HG03139 (cell line): ENCODE data around the gene AANAT.

Experiments used
- ATAC-seq: cut with Tn5 transposase; IDR thresholded peaks from one replicate; pipeline ENCODE4 v1.9.1; 2021; ENCODE audit not compliant: unreplicated experiment

Gene AANAT

DNA sequence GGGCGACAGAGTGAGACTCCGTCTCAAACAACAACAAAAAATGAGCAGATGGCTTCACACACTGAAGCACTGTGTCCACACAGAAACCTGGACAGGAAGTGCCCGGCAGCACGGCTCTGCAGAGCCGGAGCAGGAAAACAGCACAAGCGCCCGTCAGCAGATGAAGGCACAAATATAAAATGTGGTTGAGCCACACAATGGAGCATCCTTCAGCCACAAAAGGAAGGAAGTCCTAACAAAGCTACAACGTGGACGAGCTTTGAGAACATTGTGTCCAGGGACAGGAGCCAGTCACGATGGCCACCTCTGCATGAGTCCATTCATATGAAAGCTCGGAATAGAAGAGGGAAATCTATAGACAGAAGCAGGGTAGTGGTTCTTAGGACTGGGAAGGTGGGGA is 18.2 kb downstream of the AANAT start:
- ATAC-seq = no peak

DNA sequence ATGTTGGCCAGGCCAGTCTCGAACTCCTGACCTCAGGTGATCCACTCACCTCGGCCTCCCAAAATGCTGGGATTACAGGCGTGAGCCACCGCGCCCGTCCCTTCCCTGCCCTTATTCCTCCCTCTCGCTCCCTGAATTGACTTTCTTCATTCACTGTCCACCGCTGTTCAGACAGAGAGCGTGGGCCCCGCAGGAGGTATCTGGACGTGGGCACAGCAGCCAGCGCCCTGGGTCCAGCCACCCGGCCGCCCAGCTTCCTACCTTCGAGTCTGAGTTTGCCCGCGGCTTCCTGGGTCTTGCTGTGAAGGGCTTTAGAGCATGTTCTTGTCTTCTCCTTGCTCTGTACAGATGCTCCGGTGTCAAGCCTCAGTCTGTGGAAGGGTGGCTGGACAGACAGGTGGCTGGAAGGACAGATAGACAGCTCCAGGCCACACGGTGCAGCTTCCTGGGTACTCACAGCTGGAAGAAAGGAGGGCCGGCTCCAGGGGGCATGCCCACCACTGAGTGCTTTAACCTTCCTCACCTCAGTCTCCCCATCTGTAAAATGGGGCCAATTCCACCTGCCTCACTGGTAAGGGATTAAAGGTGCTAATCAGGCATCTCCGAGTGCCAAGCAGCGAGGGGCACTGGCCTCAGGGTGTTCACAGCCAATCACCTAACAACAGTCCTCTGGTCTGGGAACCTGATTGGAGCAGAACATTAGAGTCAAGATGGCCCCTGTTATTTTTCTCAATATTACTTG is 20.2 kb downstream of the AANAT start:
- no peak for ATAC-seq

DNA sequence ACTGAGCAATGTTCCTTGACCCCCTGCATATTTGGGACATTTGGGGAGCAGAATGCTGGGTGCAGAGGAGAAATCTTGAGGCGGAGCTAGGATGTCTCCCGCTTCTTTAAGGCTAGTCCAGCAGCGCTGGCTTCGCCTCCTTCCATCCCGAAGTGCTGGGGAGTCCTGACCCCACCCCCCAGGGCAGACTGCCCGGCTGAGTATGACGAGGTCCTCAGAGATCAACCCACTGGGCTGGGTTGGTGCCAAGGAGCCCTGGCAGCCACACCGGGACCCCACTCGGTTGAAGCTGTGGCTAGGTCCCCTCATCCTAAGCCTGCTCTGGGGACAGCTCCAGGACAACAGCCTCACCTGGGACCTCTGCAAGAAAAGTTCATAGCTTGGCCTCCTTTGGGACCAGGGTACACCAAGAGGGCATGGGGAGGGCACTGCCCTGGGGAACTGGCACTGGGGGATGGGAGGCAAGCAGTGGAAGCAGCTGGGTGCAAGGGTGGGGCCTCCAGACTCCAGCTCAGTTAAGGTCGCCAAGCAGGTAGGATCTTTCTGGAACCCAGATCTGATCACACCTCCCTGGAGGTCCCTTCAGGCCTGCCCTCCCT is 22.8 kb downstream of the AANAT start:
- no peak for ATAC-seq

DNA sequence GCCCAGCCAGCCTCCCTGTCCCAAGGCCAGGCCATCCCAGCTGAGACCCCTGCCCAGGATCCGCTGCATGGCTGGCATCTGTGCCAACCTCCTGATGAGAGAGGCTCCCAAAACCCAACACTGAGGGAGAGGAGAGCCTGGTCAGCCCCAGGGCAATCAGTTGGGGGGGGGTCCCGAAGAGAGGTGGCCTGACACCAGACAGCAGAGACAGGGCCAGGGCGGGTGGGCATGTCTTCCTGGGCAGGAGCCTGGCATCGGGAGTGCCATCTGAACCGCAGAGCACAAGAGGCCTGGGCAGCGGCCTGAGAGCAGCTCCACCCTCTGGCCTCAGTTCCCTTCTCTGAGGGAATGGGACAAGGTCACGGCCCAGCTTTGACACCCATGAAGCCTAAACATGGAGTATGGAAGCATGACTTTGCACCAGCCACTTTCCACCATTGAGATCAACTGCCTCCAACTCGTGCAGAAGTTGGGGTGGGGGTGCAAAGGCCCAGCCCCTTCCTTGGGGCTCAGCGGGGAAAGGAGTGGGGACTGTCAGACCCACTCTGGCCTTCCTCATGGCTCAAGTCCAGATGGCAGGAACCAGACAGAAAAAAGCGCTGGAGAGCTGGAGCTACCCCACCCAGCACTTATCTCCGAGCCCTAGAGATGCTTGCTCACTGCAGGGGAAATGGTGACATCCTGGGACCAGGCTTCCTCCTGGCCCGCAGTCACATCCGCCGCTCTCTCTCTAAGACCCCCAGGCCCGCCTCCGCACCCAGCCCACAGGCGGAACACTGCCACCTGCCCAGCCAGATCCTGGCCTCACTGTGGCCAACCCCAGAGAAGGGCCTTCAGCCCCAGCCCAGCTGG is 24.1 kb downstream of the AANAT start:
- ATAC-seq = no peak

DNA sequence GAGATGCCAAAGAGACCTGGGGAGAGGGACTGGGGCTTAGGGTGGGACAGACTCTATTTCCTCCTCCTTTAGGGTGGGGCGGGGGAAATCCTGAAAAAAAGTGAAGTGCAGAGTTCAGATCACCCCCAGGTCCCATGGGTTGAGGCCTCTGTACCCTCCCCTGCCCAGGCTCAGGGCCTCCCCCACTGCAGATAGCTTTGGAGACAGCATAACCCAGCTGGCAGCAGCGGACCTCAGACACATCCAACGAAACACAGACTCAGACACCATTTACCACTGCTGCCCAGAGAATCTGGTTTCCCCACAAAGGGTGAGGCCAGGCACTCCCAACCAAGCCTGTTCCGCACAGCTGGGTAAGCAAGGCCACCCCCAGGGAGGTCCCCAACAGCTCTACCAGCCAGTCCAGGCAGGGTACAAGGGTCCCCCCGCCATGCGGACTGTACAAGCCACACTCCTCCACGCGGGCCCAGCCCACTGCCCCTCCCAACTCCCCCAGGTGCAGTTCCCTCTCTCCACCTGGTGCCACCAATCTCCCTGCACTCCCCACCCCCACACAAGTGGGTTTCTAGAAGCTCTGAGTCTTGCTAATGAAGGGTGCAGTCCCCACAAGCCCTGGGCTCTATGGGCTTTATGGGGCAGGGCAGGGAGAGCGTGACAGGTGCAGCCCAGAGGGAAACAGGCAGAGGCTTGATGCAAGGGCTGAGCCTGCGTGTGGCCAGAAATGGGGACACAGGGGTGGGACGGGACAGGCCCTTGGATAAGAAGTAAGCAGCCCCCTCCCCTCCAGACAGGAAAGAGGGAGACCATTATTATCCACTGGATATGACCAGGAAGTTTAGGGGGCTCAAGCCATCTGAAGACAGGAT is 25.0 kb downstream of the AANAT start:
- ATAC-seq = no peak

DNA sequence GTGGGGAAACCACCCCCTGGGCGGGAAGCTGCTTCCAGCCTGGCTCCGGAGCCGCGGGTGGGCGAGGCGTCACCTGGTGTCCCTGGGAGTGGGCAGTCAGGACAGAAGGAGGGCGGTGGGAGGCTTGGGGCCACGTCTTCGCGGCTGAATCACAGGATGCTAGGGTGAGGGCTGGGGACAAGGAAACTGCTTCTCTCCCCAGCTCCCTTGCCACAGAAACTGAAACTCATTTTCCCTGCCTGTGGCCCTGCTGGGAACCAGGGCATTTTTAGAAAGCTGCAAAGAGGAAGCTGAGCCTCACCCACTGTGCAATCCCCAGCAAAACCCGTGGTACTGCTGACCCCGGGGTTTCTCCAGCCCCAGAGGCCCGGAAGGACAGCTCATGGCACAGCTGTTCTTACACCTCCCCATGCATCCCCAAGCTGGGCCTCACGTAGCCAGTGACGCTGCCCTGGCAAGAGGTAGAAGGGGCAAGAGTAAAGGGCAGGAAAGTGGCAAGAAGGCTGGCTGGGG is 25.6 kb downstream of the AANAT start:
- ATAC-seq = no peak

DNA sequence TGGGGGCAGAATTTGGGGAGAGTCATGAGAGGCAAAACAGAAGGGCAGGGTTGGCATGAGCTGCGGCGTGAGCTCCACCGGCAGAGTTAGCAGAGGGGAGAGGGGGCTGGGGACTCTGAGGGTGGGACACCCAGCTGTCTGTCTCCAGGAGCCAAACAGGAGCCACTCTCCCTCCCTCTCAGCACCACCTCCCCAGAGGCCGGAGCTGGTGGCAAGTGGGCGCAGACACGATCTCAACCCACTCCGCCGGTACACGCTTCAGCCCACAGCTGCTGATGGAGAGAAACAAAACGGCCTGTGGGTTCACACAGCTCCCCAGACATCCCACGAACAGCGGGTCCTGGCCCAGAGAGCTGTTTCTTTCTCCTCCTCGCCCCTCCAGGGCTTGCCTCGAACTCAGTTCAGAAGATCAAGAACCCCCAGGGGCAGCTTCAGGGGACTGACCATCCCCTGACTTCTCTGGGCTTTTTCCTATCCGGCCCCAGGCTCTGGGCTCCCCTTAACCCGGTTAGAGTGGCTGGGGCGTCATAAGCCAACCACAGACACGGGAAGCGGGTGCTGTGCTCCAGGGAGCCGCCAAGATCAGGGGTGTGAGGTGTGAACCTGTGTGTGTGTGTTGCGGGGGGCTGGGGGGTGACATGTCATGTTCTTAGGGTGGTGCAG is 26.2 kb downstream of the AANAT start:
- ATAC-seq = no peak

DNA sequence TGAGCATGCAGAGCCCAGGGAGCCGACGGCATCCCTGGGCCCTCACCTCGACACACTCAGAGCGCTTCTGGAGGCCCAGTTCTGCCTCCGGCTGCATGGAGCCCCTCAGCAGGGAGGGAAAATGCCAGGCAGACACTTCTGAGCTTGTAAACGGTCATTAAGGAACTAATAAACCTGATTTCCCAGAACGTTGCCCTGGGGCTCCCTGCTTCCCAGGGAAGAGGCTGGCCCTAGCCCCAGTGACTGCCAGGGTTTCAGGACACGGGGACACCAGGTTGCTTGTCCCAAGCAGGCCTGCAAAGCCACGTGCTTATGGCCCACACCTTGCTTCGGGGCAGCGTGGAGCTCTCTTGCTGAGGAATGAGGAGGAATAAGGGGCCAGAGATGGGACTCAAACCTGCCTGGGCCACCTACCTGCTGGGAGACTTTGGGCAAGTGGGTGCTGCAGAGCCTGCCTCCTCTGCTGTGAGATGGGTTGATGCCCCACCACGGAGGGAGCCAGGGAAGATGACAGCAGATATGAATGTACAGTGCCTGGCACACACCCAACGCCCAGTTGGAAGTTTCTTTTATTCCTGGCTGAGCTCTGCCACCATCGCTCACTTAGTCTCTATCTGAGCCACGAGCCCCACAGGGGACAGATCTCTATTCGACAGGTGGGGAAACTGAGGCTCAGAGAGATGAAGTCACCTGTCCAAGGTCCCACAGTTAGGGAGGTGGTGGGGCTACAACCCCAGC is 28.4 kb downstream of the AANAT start:
- no peak for ATAC-seq

DNA sequence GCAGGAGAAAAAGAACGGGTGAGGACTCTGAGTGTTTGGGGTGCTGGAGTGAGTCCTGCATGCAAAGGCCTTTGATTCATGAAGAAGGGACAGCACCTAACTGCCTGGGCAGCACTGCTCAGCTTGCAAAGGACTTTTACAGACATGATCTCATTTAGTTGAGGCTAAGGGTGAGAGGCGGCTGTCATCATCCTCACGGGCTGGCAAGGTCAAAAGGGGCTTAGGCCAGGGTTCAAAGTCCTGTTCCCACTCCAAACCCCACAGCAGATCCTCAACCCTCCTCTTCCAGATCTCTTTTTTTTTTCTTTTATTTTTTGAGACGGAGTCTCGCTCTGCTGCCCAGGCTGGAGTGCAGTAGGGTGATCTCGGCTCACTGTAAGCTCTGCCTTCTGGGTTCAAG is 29.1 kb downstream of the AANAT start:
- no peak for ATAC-seq

DNA sequence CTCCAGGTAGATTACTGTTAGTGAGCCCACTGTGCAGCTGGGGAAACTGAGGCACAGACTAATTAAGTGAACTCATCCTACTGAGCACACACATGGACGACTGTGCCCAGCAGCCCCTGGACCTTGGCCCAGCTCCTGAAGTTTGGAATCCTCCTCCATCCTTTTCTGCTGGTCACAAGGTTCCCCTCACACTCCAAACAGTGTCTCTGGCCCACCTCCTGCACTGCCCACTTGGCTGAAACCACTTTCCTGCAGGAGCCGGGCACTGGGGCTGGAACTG is 30.2 kb downstream of the AANAT start:
- no peak for ATAC-seq

DNA sequence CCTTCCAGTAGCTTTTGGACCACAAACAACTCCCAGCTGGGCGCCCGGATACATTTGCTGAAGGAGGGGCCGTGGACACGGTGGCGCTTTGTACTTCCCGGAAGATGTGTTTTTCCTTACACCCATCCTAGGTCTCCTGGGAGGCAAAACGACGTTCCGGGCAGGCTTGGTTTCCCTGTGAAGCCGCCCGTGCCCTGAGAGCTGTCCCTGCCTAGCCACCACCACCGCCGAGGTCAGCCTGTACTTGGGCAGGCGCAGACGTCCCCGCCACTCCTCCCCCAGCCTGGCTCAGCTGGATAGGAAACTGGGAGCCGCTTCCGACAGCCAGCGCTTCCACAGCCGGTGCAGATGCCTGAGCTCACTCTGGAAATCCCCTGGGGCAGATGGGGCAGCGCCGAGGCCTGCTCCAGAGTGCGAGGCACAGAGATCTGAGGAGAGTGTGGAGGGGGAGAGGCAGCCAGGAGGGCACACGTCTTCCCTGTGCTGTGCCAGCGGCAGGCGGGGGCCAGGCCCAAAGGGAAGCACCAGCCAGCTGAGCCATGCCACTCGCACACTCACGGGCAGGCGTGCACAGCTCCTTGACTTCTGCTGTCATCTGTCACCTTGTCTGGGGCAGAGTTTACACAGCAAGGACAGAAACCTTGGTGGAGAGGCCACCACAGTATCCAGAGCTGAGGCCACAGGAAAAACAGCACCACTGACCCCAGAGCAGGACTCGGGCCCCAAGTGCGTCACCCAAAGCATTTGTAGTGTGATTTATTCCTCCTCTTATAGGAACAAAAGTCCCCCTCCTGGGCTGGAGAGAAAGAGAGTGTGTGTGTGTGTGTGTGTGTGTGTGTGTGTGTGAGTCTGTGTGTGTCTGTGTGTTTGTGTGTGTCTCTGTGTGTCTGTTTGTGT is 30.8 kb downstream of the AANAT start:
- ATAC-seq = no peak

DNA sequence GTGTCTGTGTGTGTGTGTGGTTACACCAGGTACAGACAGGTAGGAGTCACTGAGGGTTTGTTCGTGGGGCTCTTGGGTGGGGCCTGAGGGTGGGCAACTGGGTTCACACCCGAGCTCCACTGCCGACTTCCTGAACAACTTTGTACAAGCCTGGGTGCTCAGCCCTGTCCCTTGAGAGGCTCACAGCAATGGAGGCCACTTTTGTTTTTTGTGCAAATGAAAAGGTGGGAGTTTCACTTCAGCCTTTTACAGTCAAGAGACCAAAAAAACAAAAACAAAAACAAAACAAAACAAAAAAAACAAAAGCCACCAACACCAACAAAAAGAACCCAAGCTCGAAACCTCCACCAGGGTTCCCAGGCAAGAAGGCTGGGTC is 31.5 kb downstream of the AANAT start:
- ATAC-seq = no peak

DNA sequence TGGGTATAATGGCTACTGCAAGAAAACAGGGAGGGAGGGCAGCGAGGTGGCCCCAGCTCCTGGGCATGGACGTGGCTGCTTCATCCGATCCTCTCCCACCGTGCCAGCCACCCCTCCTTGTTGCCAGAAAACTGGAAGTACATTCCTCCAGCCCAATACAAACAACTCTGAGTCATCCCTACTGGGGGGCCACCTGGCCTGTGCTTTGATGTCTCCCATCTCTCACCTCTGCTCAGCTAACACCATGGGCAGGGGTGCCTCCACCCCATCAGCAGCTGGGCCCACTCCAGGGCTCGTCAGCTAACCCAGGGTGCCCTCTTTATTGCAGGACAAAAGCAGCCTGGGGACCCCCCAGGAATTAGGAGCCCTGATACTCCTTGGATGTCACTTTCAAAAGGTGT is 31.9 kb downstream of the AANAT start:
- ATAC-seq = no peak

DNA sequence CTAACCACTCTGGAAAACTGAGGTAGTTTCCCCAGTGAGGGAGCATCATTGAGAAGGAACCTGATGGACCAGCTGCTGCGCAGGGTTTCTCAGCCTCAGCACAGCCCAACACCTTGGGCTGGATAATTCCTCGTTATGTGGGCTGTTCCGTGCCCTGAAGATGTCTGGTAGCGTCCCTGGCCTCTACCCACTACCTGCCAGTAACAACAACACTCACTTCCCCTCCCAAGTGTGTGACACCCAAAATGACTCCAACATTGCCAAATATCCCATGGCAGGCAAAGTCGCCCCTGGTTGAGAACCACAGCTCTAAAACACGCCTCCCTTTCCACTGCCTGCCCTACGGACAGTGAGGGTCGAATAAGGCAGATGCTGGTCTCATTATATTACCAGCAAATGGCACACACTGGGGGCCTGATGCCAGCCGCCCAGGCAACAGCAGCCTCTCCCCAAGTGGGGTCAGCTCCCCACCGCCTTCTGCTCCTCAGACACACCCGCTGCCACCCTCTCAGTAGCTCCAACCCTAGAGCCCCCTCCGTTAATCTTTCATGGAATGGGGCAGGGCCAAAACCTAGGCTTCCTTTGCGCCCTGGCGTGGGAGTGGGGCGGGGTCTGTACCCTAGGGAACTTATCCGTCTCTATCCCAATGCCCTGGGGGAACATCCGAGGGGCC is 32.8 kb downstream of the AANAT start:
- no peak for ATAC-seq

DNA sequence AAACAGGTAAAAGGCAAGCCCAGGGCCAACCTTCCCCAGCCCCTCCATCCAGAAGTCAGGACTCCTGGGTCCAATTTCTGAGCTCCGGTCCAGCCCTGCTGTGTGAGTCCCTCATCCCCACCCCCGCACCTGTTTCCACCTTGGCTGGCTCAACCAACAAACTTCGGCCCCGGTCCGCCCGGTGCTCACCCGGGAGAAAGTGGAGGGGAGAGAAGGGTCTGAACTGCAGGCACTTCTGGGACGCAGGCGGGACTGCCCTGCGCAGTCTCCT is 33.3 kb downstream of the AANAT start:
- no peak for ATAC-seq

DNA sequence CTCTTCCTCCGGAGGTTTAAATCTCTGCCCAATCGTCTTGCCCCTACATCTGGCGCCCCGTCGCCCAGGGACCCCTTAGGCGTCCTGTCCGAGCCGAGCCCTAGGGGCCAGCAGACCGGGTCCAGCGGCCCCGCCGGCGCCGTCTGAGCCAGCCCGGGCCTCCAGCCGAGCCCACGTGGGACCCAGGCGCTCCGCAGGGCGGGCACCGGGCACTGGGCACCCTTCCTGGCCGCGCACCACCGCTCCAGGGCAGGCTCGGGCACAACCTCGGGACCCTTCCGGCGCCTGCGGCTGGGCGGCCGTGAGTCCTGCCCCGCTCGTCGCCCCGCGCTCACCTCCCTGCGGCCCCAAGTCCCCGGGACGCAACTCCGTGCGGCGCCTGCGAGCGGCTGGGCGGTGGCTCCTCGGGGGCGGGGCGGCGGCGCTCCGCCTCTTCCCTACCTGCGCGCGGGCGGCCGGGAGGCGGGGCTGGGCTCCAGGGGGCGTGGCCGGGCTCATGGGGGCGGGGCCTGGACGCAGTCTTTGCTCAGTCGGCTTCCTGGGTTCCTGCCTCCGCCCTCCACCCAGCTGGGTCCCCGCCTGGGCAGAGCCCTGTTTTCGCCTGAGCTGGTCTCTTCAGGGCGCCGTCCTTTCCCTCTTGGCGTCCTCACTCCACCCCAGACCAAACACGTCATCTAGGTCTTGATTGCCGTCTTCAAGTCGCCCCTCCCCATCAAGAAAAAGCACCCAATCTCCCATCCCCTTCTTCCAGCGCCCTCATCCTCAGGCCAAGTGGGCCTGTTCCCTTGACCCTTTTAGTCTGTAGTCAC is 33.8 kb downstream of the AANAT start, which contains the start of gene RHBDF2:
TSS of gene RHBDF2 (minus strand) at position 406 of the 809 bp plus-strand sequence. CDS start 19,899 bp downstream, outside the sequence.
- ATAC-seq = peak; percentile 59

DNA sequence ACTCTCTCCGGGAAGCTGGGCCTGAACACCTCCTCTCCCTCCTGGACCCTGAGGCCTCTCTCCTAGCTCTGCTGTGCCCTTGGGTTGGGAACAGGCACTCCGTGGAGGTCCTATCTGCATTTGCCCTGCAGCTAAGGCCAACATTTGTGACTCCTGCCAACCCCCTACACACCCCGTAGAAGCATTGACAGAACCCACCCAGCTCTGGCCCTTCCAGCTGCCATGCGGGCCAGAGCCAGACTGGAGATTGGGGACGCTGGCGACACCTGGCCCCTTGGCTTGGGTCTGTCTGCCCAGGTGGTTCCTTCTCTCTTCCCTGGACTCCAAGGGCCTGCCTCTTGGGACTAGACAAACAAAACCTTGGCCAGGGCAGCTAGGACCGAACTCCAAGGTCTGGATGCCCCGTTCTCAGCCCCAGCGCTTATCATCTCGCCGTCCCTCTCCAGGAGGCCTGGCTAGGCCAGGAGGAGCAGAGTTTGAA is 34.5 kb downstream of the AANAT start:
- no peak for ATAC-seq
